Measurements from ENCODE around the gene LIN52. TPM values are rescaled to one million over a fixed set of nuclear protein-coding genes. Genes with fewer than 3 reads are reported as not detected.

LIN52 gene
- total RNA-seq, 1 experiment from 2014 or later = 11.3 TPM

DNA sequence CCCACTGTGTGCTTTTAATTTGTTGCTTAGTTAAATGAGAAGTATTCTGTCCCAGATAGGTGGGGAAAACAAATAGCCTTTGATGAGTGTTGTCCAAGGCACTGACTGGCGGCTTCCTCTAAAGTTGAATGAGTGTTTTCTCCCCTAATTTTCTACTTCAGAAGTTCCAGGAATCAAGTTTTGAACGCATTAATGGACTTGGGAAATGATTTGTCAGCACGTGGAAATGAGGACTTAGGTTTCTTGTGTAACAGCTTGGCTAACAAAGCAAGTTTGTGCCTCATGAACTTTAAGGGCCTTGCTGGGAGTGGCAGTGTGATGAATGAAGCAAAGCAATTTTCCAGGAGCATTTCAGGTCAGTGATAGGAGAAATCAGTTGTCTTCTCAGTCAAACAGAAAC lies 56.9 kb downstream of the LIN52 start:
- no peaks in the 10 kb centered on the region for H3K36me3 ChIP-seq (ENCODE audit: control insufficient read depth, insufficient read depth, low read length)
- H3K27me3 Mint-ChIP-seq (ENCODE audit: insufficient read depth, unreplicated experiment) = no peaks in the 10 kb centered on the region
- ChIA-PET CTCF (no interaction called here), POLR2A (no interaction called here)
- intact Hi-C loops (cut with micrococcal nuclease; ENCODE audit: unreplicated experiment) = no loop called here
- DNase-seq = no peak
- H3K4me1 ChIP-seq = peaks cover 8% of the 10 kb centered on the region; the same call in 1 of the 2 replicates
- no peak overlapping the region for H3K27ac Mint-ChIP-seq (ENCODE audit: unreplicated experiment)
- BruUV-seq (replicated peaks) = no TSS peak
- peaks cover 9% of the 10 kb centered on the region for H3K36me3 Mint-ChIP-seq (ENCODE audit: insufficient read depth, unreplicated experiment)
- TF ChIP-seq, protein P1, sequence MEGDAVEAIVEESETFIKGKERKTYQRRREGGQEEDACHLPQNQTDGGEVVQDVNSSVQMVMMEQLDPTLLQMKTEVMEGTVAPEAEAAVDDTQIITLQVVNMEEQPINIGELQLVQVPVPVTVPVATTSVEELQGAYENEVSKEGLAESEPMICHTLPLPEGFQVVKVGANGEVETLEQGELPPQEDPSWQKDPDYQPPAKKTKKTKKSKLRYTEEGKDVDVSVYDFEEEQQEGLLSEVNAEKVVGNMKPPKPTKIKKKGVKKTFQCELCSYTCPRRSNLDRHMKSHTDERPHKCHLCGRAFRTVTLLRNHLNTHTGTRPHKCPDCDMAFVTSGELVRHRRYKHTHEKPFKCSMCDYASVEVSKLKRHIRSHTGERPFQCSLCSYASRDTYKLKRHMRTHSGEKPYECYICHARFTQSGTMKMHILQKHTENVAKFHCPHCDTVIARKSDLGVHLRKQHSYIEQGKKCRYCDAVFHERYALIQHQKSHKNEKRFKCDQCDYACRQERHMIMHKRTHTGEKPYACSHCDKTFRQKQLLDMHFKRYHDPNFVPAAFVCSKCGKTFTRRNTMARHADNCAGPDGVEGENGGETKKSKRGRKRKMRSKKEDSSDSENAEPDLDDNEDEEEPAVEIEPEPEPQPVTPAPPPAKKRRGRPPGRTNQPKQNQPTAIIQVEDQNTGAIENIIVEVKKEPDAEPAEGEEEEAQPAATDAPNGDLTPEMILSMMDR (IDR thresholded peaks at IDR 0.05; ENCODE audit: insufficient read depth in 1 of 2, low read depth in 1 of 2, low read length in 1 of 2, severe bottlenecking in 1 of 2, unreplicated experiment in 1 of 2) = no peak
- no peaks in the 10 kb centered on the region for H3K9me3 ChIP-seq
- H3K27me3 ChIP-seq (replicated peaks; ENCODE audit: control insufficient read depth, insufficient read depth, low read length) = no peaks in the 10 kb centered on the region
- H3K4me3 ChIP-seq (ENCODE audit: low read depth, low read length) = no peak overlapping the region
- no peaks in the 10 kb centered on the region for H3K4me1 Mint-ChIP-seq (ENCODE audit: low read depth, unreplicated experiment)
- no peak overlapping the region for H3K4me3 Mint-ChIP-seq (ENCODE audit: unreplicated experiment)
- H3K9me3 Mint-ChIP-seq (ENCODE audit: unreplicated experiment) = no peaks in the 10 kb centered on the region

DNA sequence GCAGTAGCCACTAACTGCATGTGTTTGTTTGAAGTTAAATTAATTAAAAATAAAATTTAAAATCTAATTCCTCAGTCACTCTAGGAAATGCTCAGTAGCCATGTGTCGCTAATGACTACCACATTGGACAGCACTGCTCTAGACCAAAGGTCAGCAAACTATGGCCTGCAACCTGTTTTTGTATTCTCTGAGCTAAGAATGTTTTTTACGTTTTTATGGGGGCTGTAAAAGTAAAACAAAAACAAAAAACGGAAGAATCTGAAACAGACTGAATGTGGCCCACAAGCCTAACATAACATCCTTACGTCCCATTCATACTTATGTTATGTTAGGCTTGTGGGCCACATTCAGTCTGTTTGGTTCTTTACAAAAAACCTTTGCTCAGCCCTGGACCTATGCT lies 57.8 kb downstream of the LIN52 start:
- no peaks in the 10 kb centered on the region for H3K4me1 Mint-ChIP-seq (ENCODE audit: low read depth, unreplicated experiment)
- no peak overlapping the region for H3K4me3 ChIP-seq (ENCODE audit: low read depth, low read length)
- no peaks in the 10 kb centered on the region for H3K9me3 Mint-ChIP-seq (ENCODE audit: unreplicated experiment)
- TF ChIP-seq, protein P1 (IDR thresholded peaks at IDR 0.05; ENCODE audit: insufficient read depth in 1 of 2, low read depth in 1 of 2, low read length in 1 of 2, severe bottlenecking in 1 of 2, unreplicated experiment in 1 of 2) = no peak
- ChIA-PET POLR2A (no interaction called here), CTCF (no interaction called here)
- H3K27me3 ChIP-seq (replicated peaks; ENCODE audit: control insufficient read depth, insufficient read depth, low read length) = no peaks in the 10 kb centered on the region
- intact Hi-C loops (cut with micrococcal nuclease; ENCODE audit: unreplicated experiment) = no loop called here
- H3K4me1 ChIP-seq = peaks cover 8% of the 10 kb centered on the region; the same call in 1 of the 2 replicates
- H3K4me3 Mint-ChIP-seq (ENCODE audit: unreplicated experiment) = no peak overlapping the region
- H3K27me3 Mint-ChIP-seq (ENCODE audit: insufficient read depth, unreplicated experiment) = no peaks in the 10 kb centered on the region
- no peak for DNase-seq
- H3K9me3 ChIP-seq = no peaks in the 10 kb centered on the region
- H3K36me3 ChIP-seq (ENCODE audit: control insufficient read depth, insufficient read depth, low read length) = no peaks in the 10 kb centered on the region
- H3K36me3 Mint-ChIP-seq (ENCODE audit: insufficient read depth, unreplicated experiment) = peaks cover 9% of the 10 kb centered on the region
- BruUV-seq (replicated peaks) = no TSS peak
- H3K27ac Mint-ChIP-seq (ENCODE audit: unreplicated experiment) = no peak overlapping the region

DNA sequence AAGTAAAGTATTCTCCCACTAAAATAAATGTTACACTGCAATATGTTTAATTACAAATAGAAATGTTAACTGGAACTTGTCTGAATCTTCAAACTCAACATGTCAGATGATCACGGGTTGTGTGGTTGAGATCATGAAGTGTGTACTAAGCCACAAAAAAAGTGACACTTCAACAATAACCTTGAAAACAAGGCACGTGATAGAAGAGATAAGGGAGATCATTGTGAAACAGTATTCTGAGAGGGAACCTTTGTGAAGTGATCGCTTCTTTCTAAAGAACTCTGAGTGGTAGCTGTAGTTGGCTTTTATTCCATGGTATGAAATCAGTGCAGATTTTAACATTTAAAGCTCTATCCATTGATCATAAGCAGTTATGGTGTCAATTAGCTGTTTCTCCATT lies 60.0 kb downstream of the LIN52 start:
- CTCF ChIA-PET = interaction anchor here (0.5 kb wide), 1 partner anchor 55 kb away, joined by 8 read pairs; no protein-coding TSS in a partner anchor

More for the DNA sequence above, 60.0 kb downstream of the LIN52 start:
- Mint-ChIP-seq H3K4me3 (ENCODE audit: unreplicated experiment) (no peak overlapping the region), H3K27me3 (ENCODE audit: insufficient read depth, unreplicated experiment) (no peaks in the 10 kb centered on the region), H3K36me3 (ENCODE audit: insufficient read depth, unreplicated experiment) (peaks cover 9% of the 10 kb centered on the region), H3K9me3 (ENCODE audit: unreplicated experiment) (no peaks in the 10 kb centered on the region), H3K4me1 (ENCODE audit: low read depth, unreplicated experiment) (no peaks in the 10 kb centered on the region), H3K27ac (ENCODE audit: unreplicated experiment) (no peak overlapping the region)
- Histone ChIP-seq H3K36me3 (ENCODE audit: control insufficient read depth, insufficient read depth, low read length) (no peaks in the 10 kb centered on the region), H3K9me3 (no peaks in the 10 kb centered on the region), H3K4me1 (peaks cover 8% of the 10 kb centered on the region; the same call in 1 of the 2 replicates), H3K4me3 (ENCODE audit: low read depth, low read length) (no peak overlapping the region), H3K27me3 (replicated peaks; ENCODE audit: control insufficient read depth, insufficient read depth, low read length) (no peaks in the 10 kb centered on the region)
- intact Hi-C loops (cut with micrococcal nuclease; ENCODE audit: unreplicated experiment) = no loop called here
- DNase-seq = no peak
- BruUV-seq (replicated peaks) = no TSS peak
- POLR2A ChIA-PET = no interaction called here
- TF ChIP-seq, protein P1 (IDR thresholded peaks at IDR 0.05; ENCODE audit: insufficient read depth in 1 of 2, low read depth in 1 of 2, low read length in 1 of 2, severe bottlenecking in 1 of 2, unreplicated experiment in 1 of 2) = no peak
